ENCODE data around the gene CDK14.
A peak's percentile ranks its signal among the peaks of the same experiment; 100 is the strongest.
"Not testable (repeated sequence)": the region's sequence is repeated elsewhere in the genome, so short reads cannot be mapped to it uniquely, and the experiment has no call there.

The CDK14 gene

GRCh38 chr7:90791596-90791995 lies 195.5 kb downstream of the CDK14 start:
- Histone ChIP-seq H3K9me3 (ENCODE audit: insufficient read depth, low read length, severe bottlenecking) (peaks cover 4% of the 10 kb centered on the region), H4K20me1 (ENCODE audit: insufficient read depth, low read length) (no peaks in the 10 kb centered on the region), H3K4me1 (ENCODE audit: insufficient read depth, low read length) (no peaks in the 10 kb centered on the region), H3K4me3 (ENCODE audit: low read depth in 1 of 2, low read length in 2 of 2) (no peak overlapping the region), H3K27me3 (ENCODE audit: insufficient read depth, low read length, poor library complexity) (no peaks in the 10 kb centered on the region), H3K36me3 (ENCODE audit: insufficient read depth, low read length) (no peaks in the 10 kb centered on the region), H3K27ac (ENCODE audit: low read length) (no peak overlapping the region), H3K9ac (ENCODE audit: low read depth, low read length) (no peak overlapping the region), H3K79me2 (ENCODE audit: insufficient read depth, low read length) (no peaks in the 10 kb centered on the region), H3K4me2 (ENCODE audit: insufficient read depth, low read length) (no peak overlapping the region), H2AFZ (ENCODE audit: low read depth, low read length) (no peak overlapping the region)
- ATAC-seq (ENCODE audit: insufficient read depth, low read depth) (no peak), DNase-seq (no peak)
- no peak for TF ChIP-seq CTCF (IDR thresholded peaks at IDR 0.05; ENCODE audit: borderline replicate concordance, extremely low read depth, low read length, poor library complexity, severe bottlenecking)

GRCh38 chr7:90792301-90792700 lies 196.2 kb downstream of the CDK14 start:
- DNase-seq (no peak), ATAC-seq (ENCODE audit: insufficient read depth, low read depth) (no peak)
- no peaks in the 10 kb centered on the region for H4K20me1 ChIP-seq (ENCODE audit: insufficient read depth, low read length)
- no peak overlapping the region for H3K27ac ChIP-seq (ENCODE audit: low read length)
- no peak overlapping the region for H3K9ac ChIP-seq (ENCODE audit: low read depth, low read length)
- H3K4me2 ChIP-seq (ENCODE audit: insufficient read depth, low read length): no peak overlapping the region
- H3K4me1 ChIP-seq (ENCODE audit: insufficient read depth, low read length): no peaks in the 10 kb centered on the region
- H3K27me3 ChIP-seq (ENCODE audit: insufficient read depth, low read length, poor library complexity): no peaks in the 10 kb centered on the region
- peaks cover 4% of the 10 kb centered on the region for H3K9me3 ChIP-seq (ENCODE audit: insufficient read depth, low read length, severe bottlenecking)
- no peaks in the 10 kb centered on the region for H3K79me2 ChIP-seq (ENCODE audit: insufficient read depth, low read length)
- TF ChIP-seq CTCF (IDR thresholded peaks at IDR 0.05; ENCODE audit: borderline replicate concordance, extremely low read depth, low read length, poor library complexity, severe bottlenecking): no peak
- no peak for TF ChIP-seq EZH2 (IDR thresholded peaks at IDR 0.05; ENCODE audit: borderline replicate concordance, low read depth, low read length, severe bottlenecking)
- H2AFZ ChIP-seq (ENCODE audit: low read depth, low read length): no peak overlapping the region
- H3K36me3 ChIP-seq (ENCODE audit: insufficient read depth, low read length): no peaks in the 10 kb centered on the region
- H3K4me3 ChIP-seq (ENCODE audit: low read depth in 1 of 2, low read length in 2 of 2): no peak overlapping the region

- H3K9ac ChIP-seq (ENCODE audit: low read depth, low read length); H3K4me2 ChIP-seq (ENCODE audit: insufficient read depth, low read length); H2AFZ ChIP-seq (ENCODE audit: low read depth, low read length); H3K79me2 ChIP-seq (ENCODE audit: insufficient read depth, low read length); H3K27me3 ChIP-seq (ENCODE audit: insufficient read depth, low read length, poor library complexity); H3K4me3 ChIP-seq (ENCODE audit: low read depth in 1 of 2, low read length in 2 of 2); H4K20me1 ChIP-seq (ENCODE audit: insufficient read depth, low read length); H3K4me1 ChIP-seq (ENCODE audit: insufficient read depth, low read length); H3K9me3 ChIP-seq (ENCODE audit: insufficient read depth, low read length, severe bottlenecking); H3K36me3 ChIP-seq (ENCODE audit: insufficient read depth, low read length); H3K27ac ChIP-seq (ENCODE audit: low read length); ATAC-seq (ENCODE audit: insufficient read depth, low read depth): not testable (repeated sequence)
- DNase-seq: peak; percentile 12
These were observed 198.1 kb downstream of the CDK14 start for GRCh38 chr7:90794234-90794633.

- no peak for TF ChIP-seq EZH2 (IDR thresholded peaks at IDR 0.05; ENCODE audit: borderline replicate concordance, low read depth, low read length, severe bottlenecking)
- no peak for TF ChIP-seq CTCF (IDR thresholded peaks at IDR 0.05; ENCODE audit: borderline replicate concordance, extremely low read depth, low read length, poor library complexity, severe bottlenecking)
- no peak overlapping the region for H3K4me2 ChIP-seq (ENCODE audit: insufficient read depth, low read length)
- H3K36me3 ChIP-seq (ENCODE audit: insufficient read depth, low read length): no peaks in the 10 kb centered on the region
- no peaks in the 10 kb centered on the region for H4K20me1 ChIP-seq (ENCODE audit: insufficient read depth, low read length)
- no peak overlapping the region for H2AFZ ChIP-seq (ENCODE audit: low read depth, low read length)
- H3K9me3 ChIP-seq (ENCODE audit: insufficient read depth, low read length, severe bottlenecking): peaks cover 4% of the 10 kb centered on the region
- H3K27me3 ChIP-seq (ENCODE audit: insufficient read depth, low read length, poor library complexity): no peaks in the 10 kb centered on the region
- no peaks in the 10 kb centered on the region for H3K4me1 ChIP-seq (ENCODE audit: insufficient read depth, low read length)
- no peak overlapping the region for H3K27ac ChIP-seq (ENCODE audit: low read length)
- ATAC-seq (ENCODE audit: insufficient read depth, low read depth): no peak
- no peak for DNase-seq
- no peak overlapping the region for H3K9ac ChIP-seq (ENCODE audit: low read depth, low read length)
- H3K79me2 ChIP-seq (ENCODE audit: insufficient read depth, low read length): no peaks in the 10 kb centered on the region
- H3K4me3 ChIP-seq (ENCODE audit: low read depth in 1 of 2, low read length in 2 of 2): no peak overlapping the region
These were observed 201.5 kb downstream of the CDK14 start for GRCh38 chr7:90797596-90797995.

Measured in DND-41 (cell line).